SK-N-MC (cell line): ENCODE data around the gene LDHD.

Experiments used
- EZH2 ChIP-seq: fragments of 200-600 bp; sonication (generic); IDR thresholded peaks from one replicate; pipeline ENCODE4 v1.6.1; 2017; ENCODE audit warnings: antibody characterized with exemption
- POLR2AphosphoS5 ChIP-seq: IDR thresholded peaks from 2 replicates; pipeline ENCODE4 v1.6.1; 2012; ENCODE audit warnings: mild to moderate bottlenecking, low read depth, low read length, borderline replicate concordance

DNA sequence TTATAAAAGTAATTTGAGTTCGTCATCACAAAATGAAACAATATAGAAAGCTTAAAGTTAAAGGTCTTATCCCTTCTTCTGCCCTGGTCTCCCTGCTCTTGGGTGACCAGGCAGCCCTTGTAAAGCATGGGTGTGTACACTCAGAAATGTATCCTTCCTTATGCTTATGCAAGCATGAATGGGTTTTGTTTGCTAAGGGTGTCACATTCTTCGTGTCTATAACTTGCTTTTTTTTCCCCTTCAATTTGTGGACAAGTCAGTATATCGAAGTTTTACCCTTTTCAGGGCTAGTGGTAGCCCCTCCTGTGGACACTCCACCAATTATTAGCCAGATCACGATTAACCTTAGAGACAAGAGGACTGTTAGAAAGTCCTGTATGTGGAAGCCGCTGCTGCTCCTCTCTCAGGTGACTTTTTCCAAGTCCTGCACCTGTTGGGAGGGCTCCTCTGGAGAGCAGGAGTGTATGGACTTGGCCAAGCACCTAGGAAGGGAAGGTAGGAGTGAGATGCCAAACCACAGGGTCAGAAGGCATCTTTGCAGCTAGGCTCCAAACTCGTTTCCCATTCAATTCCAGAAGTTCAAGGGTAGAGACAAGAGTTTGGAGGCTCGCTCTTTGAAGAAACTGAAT, 50.9 kb downstream of the LDHD start:
- no peak for TF ChIP-seq EZH2
- no peak for TF ChIP-seq POLR2AphosphoS5
